Prostate gland (tissue), 2 donors: ENCODE data around the gene SCUBE1.

Experiments used
- POLR2A ChIP-seq: fragments of 450-650 bp; IDR thresholded peaks from one replicate; pipeline ENCODE4 v1.6.1; 2016; ENCODE audit warnings: antibody characterized with exemption, mild to moderate bottlenecking
- POLR2AphosphoS5 ChIP-seq: sonication (generic); formaldehyde crosslinking; IDR thresholded peaks from one replicate; pipeline ENCODE4 v1.6.1; 2017; ENCODE audit warnings: antibody characterized with exemption
- TF ChIP-seq, protein P1 (sequence below), 4 experiments: fragments of 200-600 bp in 2 of 4; fragments of 450-650 bp in 2 of 4; sonication (generic) in 2 of 4; IDR thresholded peaks; 1 replicate in 3 of 4; 2 replicates in 1 of 4; pipeline ENCODE4 v1.5.1; 2016 to 2019; ENCODE audit warnings: antibody characterized with exemption in 4 of 4, mild to moderate bottlenecking in 2 of 4, moderate library complexity in 2 of 4

DNA sequence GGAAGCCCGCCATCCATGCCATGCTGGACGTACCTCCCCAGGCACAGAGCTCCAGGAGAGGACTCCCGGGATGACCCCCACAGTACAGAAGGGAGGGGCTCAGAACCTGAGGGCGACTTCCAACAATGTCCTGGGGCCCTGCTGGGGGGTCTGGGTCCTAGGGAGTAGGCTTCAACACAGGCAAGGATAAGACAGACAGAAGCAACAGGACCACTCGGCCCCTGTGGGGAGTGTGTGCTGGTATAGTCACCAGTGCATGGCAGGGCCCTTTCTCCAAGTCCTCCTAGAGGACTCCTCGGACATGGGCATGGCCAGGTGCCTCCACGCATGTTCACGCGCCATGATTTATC, 173.1 kb downstream of the SCUBE1 start:
- TF ChIP-seq POLR2AphosphoS5 (no peak), POLR2A (no peak)
- TF ChIP-seq, protein P1, sequence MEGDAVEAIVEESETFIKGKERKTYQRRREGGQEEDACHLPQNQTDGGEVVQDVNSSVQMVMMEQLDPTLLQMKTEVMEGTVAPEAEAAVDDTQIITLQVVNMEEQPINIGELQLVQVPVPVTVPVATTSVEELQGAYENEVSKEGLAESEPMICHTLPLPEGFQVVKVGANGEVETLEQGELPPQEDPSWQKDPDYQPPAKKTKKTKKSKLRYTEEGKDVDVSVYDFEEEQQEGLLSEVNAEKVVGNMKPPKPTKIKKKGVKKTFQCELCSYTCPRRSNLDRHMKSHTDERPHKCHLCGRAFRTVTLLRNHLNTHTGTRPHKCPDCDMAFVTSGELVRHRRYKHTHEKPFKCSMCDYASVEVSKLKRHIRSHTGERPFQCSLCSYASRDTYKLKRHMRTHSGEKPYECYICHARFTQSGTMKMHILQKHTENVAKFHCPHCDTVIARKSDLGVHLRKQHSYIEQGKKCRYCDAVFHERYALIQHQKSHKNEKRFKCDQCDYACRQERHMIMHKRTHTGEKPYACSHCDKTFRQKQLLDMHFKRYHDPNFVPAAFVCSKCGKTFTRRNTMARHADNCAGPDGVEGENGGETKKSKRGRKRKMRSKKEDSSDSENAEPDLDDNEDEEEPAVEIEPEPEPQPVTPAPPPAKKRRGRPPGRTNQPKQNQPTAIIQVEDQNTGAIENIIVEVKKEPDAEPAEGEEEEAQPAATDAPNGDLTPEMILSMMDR (IDR thresholded peaks at IDR 0.05): no peak
